Endodermal cell (in vitro differentiated cells): ENCODE measurements around the gene FAM20A. TPM values are rescaled to one million over a fixed set of nuclear protein-coding genes. Genes with fewer than 3 reads are reported as not detected.

ENCODE experiments used
- DNase-seq: peaks from one replicate; pipeline ENCODE4 v3.0.0-alpha.2; 2017
- H3K27ac ChIP-seq: 2 replicates; pipeline ENCODE4 v1.5.1; 2013; ENCODE audit warnings: mild to moderate bottlenecking, low read depth, low read length, moderate library complexity
- H3K27me3 ChIP-seq: 2 replicates; pipeline ENCODE4 v1.6.1; 2013; ENCODE audit warnings: mild to moderate bottlenecking, low read length, moderate library complexity; ENCODE audit not compliant: insufficient read depth, control insufficient read depth, poor library complexity, severe bottlenecking
- H3K36me3 ChIP-seq: 2 replicates; pipeline ENCODE4 v1.7.0; 2013; ENCODE audit warnings: mild to moderate bottlenecking, low read length, moderate library complexity; ENCODE audit not compliant: control insufficient read depth, insufficient read depth
- H3K4me1 ChIP-seq: one replicate; pipeline ENCODE4 v1.7.0; 2013; ENCODE audit warnings: low read length; ENCODE audit not compliant: control insufficient read depth, insufficient read depth
- H3K4me3 ChIP-seq: 2 replicates; pipeline ENCODE4 v1.5.1; 2013; ENCODE audit warnings: mild to moderate bottlenecking, low read length, moderate library complexity
- H3K9ac ChIP-seq: 2 replicates; pipeline ENCODE4 v1.6.1; 2013; ENCODE audit warnings: mild to moderate bottlenecking, low read length, moderate library complexity; ENCODE audit not compliant: poor library complexity, severe bottlenecking; ENCODE audit errors: extremely low read depth
- H3K9me3 ChIP-seq: 2 replicates; pipeline ENCODE4 v1.6.1; 2013; ENCODE audit warnings: mild to moderate bottlenecking, low read length, moderate library complexity; ENCODE audit not compliant: control insufficient read depth
- H3K27ac Mint-ChIP-seq: 2 replicates; pipeline ENCODE4 v1.8.0; 2020; ENCODE audit warnings: mixed read lengths
- H3K27me3 Mint-ChIP-seq: 2 replicates; pipeline ENCODE4 v1.8.0; 2021; ENCODE audit warnings: mild to moderate bottlenecking, mixed read lengths; ENCODE audit not compliant: insufficient read depth
- H3K36me3 Mint-ChIP-seq: 2 replicates; pipeline ENCODE4 v1.8.0; 2020; ENCODE audit warnings: low read depth, mixed read lengths
- H3K4me1 Mint-ChIP-seq: 2 replicates; pipeline ENCODE4 v1.8.0; 2020; ENCODE audit warnings: mixed read lengths
- H3K4me3 Mint-ChIP-seq: 2 replicates; pipeline ENCODE4 v1.8.0; 2020; ENCODE audit warnings: mild to moderate bottlenecking, moderate library complexity, mixed read lengths
- H3K9me3 Mint-ChIP-seq: 2 replicates; pipeline ENCODE4 v1.8.0; 2020; ENCODE audit warnings: mild to moderate bottlenecking, mixed read lengths
- CTCF ChIP-seq: fragments of 200-600 bp; sonication (generic); conservative IDR thresholded peaks from 2 replicates; pipeline ENCODE4 v1.5.0; 2021; ENCODE audit warnings: antibody characterized with exemption, mild to moderate bottlenecking
- WGBS, 2 experiments: methylation state at CpG; one replicate each; pipeline versions ENCODE4 v1.1.5 to v1.1.7; 2013; ENCODE audit warnings: missing lambda C conversion rate in 2 of 2, mixed read lengths in 1 of 2; ENCODE audit not compliant: insufficient coverage in 1 of 2, insufficient read length in 1 of 2; 5-methylcytosine and 5-hydroxymethylcytosine counted together
- total RNA-seq, 2 donors: library from RNA; stranded (reverse); fragmentation: NEBNext Ultra II Directional in 1 of 2; extraction: Animal tissue kit (Norgen Biotek cat#: 25700) in 1 of 2; gene quantifications; 2 replicates in 1 of 2; 3 replicates in 1 of 2; pipeline ENCODE4 v1.2.1, GENCODE V29; 2021

The FAM20A gene
- total RNA-seq, 2 donors from 2014 or later: 58.7 to 74.3 TPM

- Histone ChIP-seq H3K9me3 (peaks cover 5% of the 10 kb centered on the region), H3K4me3 (no peak overlapping the region), H3K27me3 (no peaks in the 10 kb centered on the region), H3K9ac (no peak overlapping the region), H3K36me3 (peaks cover 22% of the 10 kb centered on the region), H3K27ac (no peak overlapping the region), H3K4me1 (no peaks in the 10 kb centered on the region)
- no peaks in the 10 kb centered on the region for H3K4me1 Mint-ChIP-seq
- 97% methylated on average over 5 to 9 of the region's 9 CpGs for WGBS, 2 experiments
- DNase-seq: peak; percentile 24
- no peak for TF ChIP-seq CTCF
- no peaks in the 10 kb centered on the region for H3K27me3 Mint-ChIP-seq
- H3K9me3 Mint-ChIP-seq: peaks cover 6% of the 10 kb centered on the region
- H3K27ac Mint-ChIP-seq: no peak overlapping the region
- H3K36me3 Mint-ChIP-seq: peaks cover 45% of the 10 kb centered on the region
- no peak overlapping the region for H3K4me3 Mint-ChIP-seq
Measured at GRCh38 chr17:68581863-68582645, 19.1 kb downstream of the FAM20A start.

- Mint-ChIP-seq H3K27ac (no peak overlapping the region), H3K4me3 (no peak overlapping the region), H3K27me3 (no peaks in the 10 kb centered on the region), H3K4me1 (no peaks in the 10 kb centered on the region), H3K9me3 (no peaks in the 10 kb centered on the region), H3K36me3 (peaks cover 35% of the 10 kb centered on the region)
- Histone ChIP-seq H3K4me1 (no peaks in the 10 kb centered on the region), H3K27ac (no peak overlapping the region), H3K4me3 (no peak overlapping the region), H3K36me3 (peaks cover 17% of the 10 kb centered on the region), H3K27me3 (no peaks in the 10 kb centered on the region), H3K9ac (no peak overlapping the region), H3K9me3 (no peaks in the 10 kb centered on the region)
- WGBS, 2 experiments: 88 to 96% methylated on average over 6 of the region's 6 CpGs
- no peak for TF ChIP-seq CTCF
- peak; percentile 38 for DNase-seq
Measured at GRCh38 chr17:68580236-68580770, 20.9 kb downstream of the FAM20A start.

- H3K27me3 ChIP-seq: no peaks in the 10 kb centered on the region
- no peaks in the 10 kb centered on the region for H3K4me1 ChIP-seq
- H3K27ac ChIP-seq: no peak overlapping the region
- no peaks in the 10 kb centered on the region for H3K9me3 ChIP-seq
- Mint-ChIP-seq H3K36me3 (peaks cover 35% of the 10 kb centered on the region), H3K27ac (no peak overlapping the region), H3K9me3 (no peaks in the 10 kb centered on the region), H3K4me3 (no peak overlapping the region), H3K27me3 (no peaks in the 10 kb centered on the region), H3K4me1 (no peaks in the 10 kb centered on the region)
- TF ChIP-seq CTCF: no peak
- no peak overlapping the region for H3K9ac ChIP-seq
- H3K36me3 ChIP-seq: peaks cover 24% of the 10 kb centered on the region
- WGBS, 2 experiments: 97 to 98% methylated on average over 7 to 8 of the region's 8 CpGs
- H3K4me3 ChIP-seq: no peak overlapping the region
- DNase-seq: peak; percentile 43
Measured at GRCh38 chr17:68579194-68579927, 21.8 kb downstream of the FAM20A start.
